Keratinocyte (primary cell): ENCODE data around the gene KRTAP19-5.

Experiments used
- EZH2 ChIP-seq: IDR thresholded peaks from one replicate; pipeline ENCODE4 v1.6.1; 2012; ENCODE audit warnings: inconsistent platforms, mild to moderate bottlenecking, low read length, moderate library complexity
- TF ChIP-seq, protein P1 (sequence below), 3 experiments: IDR thresholded peaks in 1 of 3; conservative IDR thresholded peaks in 1 of 3; optimal IDR thresholded peaks in 1 of 3; 2 replicates in 2 of 3; 3 replicates in 1 of 3; pipeline versions ENCODE3 to v1.5.1; 2011; ENCODE audit warnings: low read length in 3 of 3, mild to moderate bottlenecking in 3 of 3, moderate library complexity in 2 of 3, control low read depth in 1 of 3, inconsistent platforms in 1 of 3; ENCODE audit not compliant: insufficient read depth in 2 of 3; ENCODE audit errors: extremely low read depth in 1 of 3

DNA sequence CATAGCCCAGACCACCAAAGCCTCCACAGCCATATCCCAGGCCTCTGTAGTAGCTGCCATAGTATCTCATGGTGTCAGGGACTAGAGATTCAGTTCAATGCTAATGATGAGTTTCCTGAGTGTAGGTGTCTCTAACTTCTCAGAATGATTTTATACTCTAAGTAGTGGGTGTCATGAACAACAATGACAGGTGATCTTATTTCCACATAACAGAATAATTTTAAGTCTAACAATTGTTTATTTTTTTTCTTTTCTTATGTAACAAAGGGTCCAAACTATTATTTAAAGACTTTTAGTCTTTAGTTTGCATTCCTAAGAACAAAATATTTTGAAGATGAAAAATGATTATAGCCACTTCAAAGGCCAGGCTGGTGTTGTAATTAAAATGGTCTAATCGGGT is 39.8 kb upstream of the KRTAP19-5 start, which contains the start of gene KRTAP19-6:
- TF ChIP-seq, protein P1, sequence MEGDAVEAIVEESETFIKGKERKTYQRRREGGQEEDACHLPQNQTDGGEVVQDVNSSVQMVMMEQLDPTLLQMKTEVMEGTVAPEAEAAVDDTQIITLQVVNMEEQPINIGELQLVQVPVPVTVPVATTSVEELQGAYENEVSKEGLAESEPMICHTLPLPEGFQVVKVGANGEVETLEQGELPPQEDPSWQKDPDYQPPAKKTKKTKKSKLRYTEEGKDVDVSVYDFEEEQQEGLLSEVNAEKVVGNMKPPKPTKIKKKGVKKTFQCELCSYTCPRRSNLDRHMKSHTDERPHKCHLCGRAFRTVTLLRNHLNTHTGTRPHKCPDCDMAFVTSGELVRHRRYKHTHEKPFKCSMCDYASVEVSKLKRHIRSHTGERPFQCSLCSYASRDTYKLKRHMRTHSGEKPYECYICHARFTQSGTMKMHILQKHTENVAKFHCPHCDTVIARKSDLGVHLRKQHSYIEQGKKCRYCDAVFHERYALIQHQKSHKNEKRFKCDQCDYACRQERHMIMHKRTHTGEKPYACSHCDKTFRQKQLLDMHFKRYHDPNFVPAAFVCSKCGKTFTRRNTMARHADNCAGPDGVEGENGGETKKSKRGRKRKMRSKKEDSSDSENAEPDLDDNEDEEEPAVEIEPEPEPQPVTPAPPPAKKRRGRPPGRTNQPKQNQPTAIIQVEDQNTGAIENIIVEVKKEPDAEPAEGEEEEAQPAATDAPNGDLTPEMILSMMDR (optimal IDR thresholded peaks at IDR 0.05 in 1 of 3, IDR thresholded peaks at IDR 0.05 in 1 of 3, conservative IDR thresholded peaks at IDR 0.05 in 1 of 3; ENCODE audit: extremely low read depth in 1 of 3, insufficient read depth in 2 of 3, low read length in 3 of 3) = no peak
- no peak for TF ChIP-seq EZH2
